Lung (tissue), 12 donors: ENCODE results near the gene ZC3H8. TPM values are rescaled to one million over a fixed set of nuclear protein-coding genes. Genes with fewer than 3 reads are reported as not detected.

Experiments
- ATAC-seq: fragments of 200-7000 bp; cut with Tn5 transposase; one replicate; pipeline ENCODE4 v1.9.1; 2020; ENCODE audit warnings: moderate number of reproducible peaks; ENCODE audit not compliant: insufficient read depth, low FRiP score
- DNase-seq, 3 donors: peaks; one replicate each; pipeline ENCODE4 v3.0.0-alpha.2; 2013 to 2017
- H3K27ac ChIP-seq, 2 donors: one replicate each; pipeline ENCODE4 v1.5.1; 2013; ENCODE audit warnings: mild to moderate bottlenecking in 2 of 2, moderate library complexity in 2 of 2, control low read depth in 1 of 2, inconsistent platforms in 1 of 2, low read depth in 1 of 2, low read length in 1 of 2
- H3K27me3 ChIP-seq, 3 donors: one replicate each; pipeline ENCODE4 v1.5.1; 2013; ENCODE audit warnings: low read length in 2 of 3; ENCODE audit not compliant: control insufficient read depth in 3 of 3, insufficient read depth in 3 of 3
- H3K36me3 ChIP-seq, 4 donors: one replicate each; pipeline ENCODE4 v1.5.1; 2013; ENCODE audit warnings: low read length in 4 of 4, mild to moderate bottlenecking in 1 of 4, moderate library complexity in 1 of 4; ENCODE audit not compliant: control insufficient read depth in 4 of 4, insufficient read depth in 4 of 4
- H3K4me1 ChIP-seq, 5 donors: one replicate each; pipeline ENCODE4 v1.5.1; 2013; ENCODE audit warnings: low read length in 5 of 5, mild to moderate bottlenecking in 2 of 5, moderate library complexity in 1 of 5; ENCODE audit not compliant: control insufficient read depth in 5 of 5, insufficient read depth in 5 of 5
- H3K4me3 ChIP-seq: one replicate; pipeline ENCODE4 v1.5.1; 2013; ENCODE audit warnings: mild to moderate bottlenecking, control low read depth, moderate library complexity
- H3K9ac ChIP-seq, 2 donors: one replicate each; pipeline ENCODE4 v1.5.1; 2013; ENCODE audit warnings: low read length in 2 of 2, control low read depth in 1 of 2; ENCODE audit not compliant: insufficient read depth in 1 of 2
- H3K9me3 ChIP-seq, 4 donors: one replicate each; pipeline ENCODE4 v1.5.1; 2013; ENCODE audit warnings: low read length in 3 of 4, mild to moderate bottlenecking in 1 of 4, moderate library complexity in 1 of 4; ENCODE audit not compliant: control insufficient read depth in 4 of 4, insufficient read depth in 3 of 4
- CTCF ChIP-seq: IDR thresholded peaks from 2 replicates; pipeline ENCODE4 v1.5.1; 2012; ENCODE audit warnings: mild to moderate bottlenecking; ENCODE audit errors: control extremely low read depth, extremely low read depth
- WGBS, 2 donors: extraction: QIAGEN DNeasy Blood & Tissue Kit; methylation state at CpG; one replicate each; pipeline ENCODE4 v1.1.7; 2013; 5-methylcytosine and 5-hydroxymethylcytosine counted together
- polyA plus RNA-seq, 2 donors: library from polyadenylated mRNA; stranded (reverse); fragments of 200-250 nt; gene quantifications; one replicate each; pipeline ENCODE4 v1.2.1, GENCODE V29; 2013
- total RNA-seq, 2 donors: library from RNA; depleted of rRNA in 1 of 2; stranded (reverse); fragments of >200 nt in 1 of 2; gene quantifications; one replicate each; pipeline ENCODE4 v1.2.1, GENCODE V29; 2014 to 2021
- donor health status: control.
- donor health status: control.
- donor health status: Bipolar disorder and iron deficiency.
- donor health status: healthy.
- donor health status: DM: yes; HTN: yes; CAD: no.

The ZC3H8 gene
- total and polyA plus RNA-seq, 4 donors = 2.1 to 24.9 (median 5.3) TPM

- DNase-seq (no peak), ATAC-seq (no peak)
- TF ChIP-seq CTCF = no peak
- Histone ChIP-seq H3K36me3 (no peaks in the 10 kb centered on the region), H3K27ac (no peak overlapping the region), H3K9ac (no peak overlapping the region), H3K4me1 (peaks cover 0 to 8% (median 3%) of the 10 kb centered on the region in 5 donors), H3K4me3 (no peak overlapping the region), H3K27me3 (no peaks in the 10 kb centered on the region), H3K9me3 (no peaks in the 10 kb centered on the region)
- 41 to 76% methylated on average over 2 of the region's 2 CpGs for WGBS, 2 donors
Observed at GRCh38 chr2:112255875-112256274, 1.0 kb upstream of the ZC3H8 start.

DNA sequence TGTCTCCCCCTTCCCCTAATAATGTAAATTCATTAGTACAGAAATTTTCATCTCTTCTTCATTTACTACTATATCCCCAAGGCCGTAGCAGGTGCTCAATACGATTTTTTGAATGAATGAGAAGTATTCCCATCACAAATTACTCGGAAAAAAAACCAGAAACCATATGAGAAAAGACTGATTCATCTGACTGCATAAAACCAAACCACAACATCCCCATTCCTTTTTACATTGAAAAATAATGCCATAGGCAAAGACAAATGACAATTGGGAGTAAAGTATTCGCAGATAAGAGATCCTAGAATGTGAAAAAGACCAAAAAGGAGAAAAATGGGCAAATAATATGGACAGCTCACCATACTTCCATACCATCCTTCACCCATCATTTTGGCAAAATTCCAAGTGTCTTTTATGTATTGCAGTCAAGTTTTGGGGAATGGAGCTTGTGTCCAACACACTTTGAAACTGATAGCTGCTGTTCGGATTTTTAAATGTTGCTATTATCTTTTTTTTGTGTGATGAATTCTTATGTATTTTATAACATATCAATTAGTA, 1.5 kb downstream of the ZC3H8 start:
- no peaks in the 10 kb centered on the region for H3K27me3 ChIP-seq
- peaks cover 0 to 8% (median 3%) of the 10 kb centered on the region in 5 donors for H3K4me1 ChIP-seq
- H3K4me3 ChIP-seq = no peak overlapping the region
- no peaks in the 10 kb centered on the region for H3K9me3 ChIP-seq
- peak in 1 of 3 donors; percentile 15 for DNase-seq
- H3K27ac ChIP-seq = no peak overlapping the region
- ATAC-seq = no peak
- peaks cover 0 to 6% (median 3%) of the 10 kb centered on the region in 4 donors for H3K36me3 ChIP-seq
- no peak overlapping the region for H3K9ac ChIP-seq
- 61 to 82% methylated on average over 5 of the region's 5 CpGs for WGBS, 2 donors
- no peak for TF ChIP-seq CTCF

DNA sequence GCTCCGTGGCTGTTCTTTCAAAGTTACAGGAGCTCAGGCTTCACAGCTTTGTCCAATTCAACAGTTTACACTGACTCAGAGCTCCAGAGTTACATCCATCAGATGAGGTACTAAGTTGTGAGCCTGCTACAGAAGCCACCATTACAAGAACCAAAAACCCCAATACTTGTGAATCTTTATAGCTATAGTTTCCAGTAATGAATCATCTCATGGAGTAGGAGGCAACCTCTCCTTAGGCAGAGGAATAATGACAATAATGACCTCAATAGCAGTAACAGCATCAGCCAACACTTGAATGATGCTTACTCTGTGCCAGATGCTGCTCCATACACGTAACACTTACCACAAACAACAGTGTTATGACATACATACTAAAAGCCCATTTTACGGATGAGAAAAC, 3.6 kb downstream of the ZC3H8 start:
- H3K4me3 ChIP-seq = no peak overlapping the region

More for the DNA sequence above, 3.6 kb downstream of the ZC3H8 start:
- DNase-seq (no peak), ATAC-seq (no peak)
- peaks cover 0 to 8% (median 3%) of the 10 kb centered on the region in 5 donors for H3K4me1 ChIP-seq
- WGBS, 2 donors = 89 to 92% methylated on average over 3 of the region's 3 CpGs
- H3K36me3 ChIP-seq = peaks cover 6 to 13% (median 8%) of the 10 kb centered on the region in 4 donors
- H3K27ac ChIP-seq = no peak overlapping the region
- H3K9me3 ChIP-seq = no peaks in the 10 kb centered on the region
- H3K9ac ChIP-seq = no peak overlapping the region
- TF ChIP-seq CTCF = no peak
- no peaks in the 10 kb centered on the region for H3K27me3 ChIP-seq
